Measurements from ENCODE around the gene ANKRD35. TPM values are rescaled to one million over a fixed set of nuclear protein-coding genes. Genes with fewer than 3 reads are reported as not detected.

The ANKRD35 gene
- total RNA-seq, 1 experiment from 2014 or later: not detected

GRCh38 chr1:145892486-145893087, 6.9 kb upstream of the ANKRD35 start (continued):
- TF ChIP-seq ELF1 (IDR thresholded peaks at IDR 0.05; ENCODE audit: borderline replicate concordance, low read depth): no peak

GRCh38 chr1:145891587-145892485, 6.2 kb upstream of the ANKRD35 start:
- POLR2A ChIA-PET: interaction anchor here (0.8 to 2.6 kb wide), 10 partner anchors 16 to 159 kb away, joined by 3 to 21 read pairs (median 6); partner anchors contain the start of genes ANKRD34A, PEX11B, PIAS3 and POLR3GL
- Histone ChIP-seq H3K36me3 (ENCODE audit: control insufficient read depth in 1 of 2, insufficient read depth in 2 of 2, low read length in 2 of 2) (no peaks in the 10 kb centered on the region), H3K27ac (ENCODE audit: low read depth, low read length) (peak overlapping the region; percentile 78), H3K4me3 (replicated peaks in 1 of 2; ENCODE audit: low read depth in 1 of 2, low read length in 2 of 2) (peak overlapping the region in 1 of 2 experiments; percentile 25; a peak in 2 of 4 replicates), H3K9ac (ENCODE audit: low read length) (peak overlapping the region; percentile 54), H2AFZ (ENCODE audit: low read depth, low read length, poor library complexity, severe bottlenecking) (peak overlapping the region; percentile 64), H3K79me2 (ENCODE audit: insufficient read depth, low read length) (no peaks in the 10 kb centered on the region), H3K27me3 (ENCODE audit: insufficient read depth, low read length) (no peaks in the 10 kb centered on the region), H3K4me1 (ENCODE audit: control insufficient read depth in 1 of 2, insufficient read depth in 2 of 2, low read length in 2 of 2) (peaks cover 29 to 37% of the 10 kb centered on the region in 2 experiments), H3K4me2 (ENCODE audit: low read length) (peak overlapping the region; percentile 71), H3K9me3 (ENCODE audit: control insufficient read depth in 1 of 2, insufficient read depth in 1 of 2, low read depth in 1 of 2, low read length in 2 of 2) (no peaks in the 10 kb centered on the region), H3K9me2 (ENCODE audit: insufficient read depth) (no peaks in the 10 kb centered on the region), H4K20me1 (ENCODE audit: insufficient read depth) (no peaks in the 10 kb centered on the region)
- RAD21 ChIA-PET (ENCODE audit: low non-redundant PET in 1 of 2, low total read pairs in 2 of 2, uncharacterized antibody in 2 of 2, unreplicated experiment in 2 of 2): interaction anchor here (0.8 to 1.7 kb wide), 8 partner anchors 28 to 145 kb away, joined by 3 to 5 read pairs (median 4); partner anchors contain the start of genes PIAS3 (in 2 of the 2) and RBM8A (in 2 of the 2)
- peak; percentile 97 for DNase-seq (ENCODE audit: low read depth, low spot score)
- ATAC-seq: peak; percentile 98
- intact Hi-C loops (cut with micrococcal nuclease): loop anchor here (1.0 to 5.0 kb wide), 3 partner anchors 18 to 121 kb away; partner anchors contain the start of gene ITGA10
- CTCF ChIA-PET: interaction anchor here (0.7 to 3.3 kb wide), 24 partner anchors 8 to 145 kb away, joined by 3 to 36 read pairs (median 6); partner anchors contain the start of genes ANKRD34A, ITGA10, LIX1L and NUDT17
- BruUV-seq (replicated peaks): no TSS peak
- TF ChIP-seq EZH2phosphoT487 (IDR thresholded peaks at IDR 0.05; ENCODE audit: borderline replicate concordance) (no peak), POLR2A (IDR thresholded peaks at IDR 0.05; ENCODE audit: borderline replicate concordance, extremely low read depth, insufficient read depth, insufficient read length) (no peak), ELF1 (IDR thresholded peaks at IDR 0.05; ENCODE audit: borderline replicate concordance, low read depth) (no peak; the same call in 1 of the 2 replicates), SP1 (IDR thresholded peaks at IDR 0.05; ENCODE audit: low read depth) (peak; percentile 92), MAX (IDR thresholded peaks at IDR 0.05) (no peak), ZFX (IDR thresholded peaks at IDR 0.05) (no peak), CEBPB (IDR thresholded peaks at IDR 0.05; ENCODE audit: low read depth) (no peak), ZBTB33 (IDR thresholded peaks at IDR 0.05; ENCODE audit: extremely low read depth, insufficient replicate concordance, low read length) (no peak), SIN3A (IDR thresholded peaks at IDR 0.05; ENCODE audit: low read depth) (no peak), CBX3 (IDR thresholded peaks at IDR 0.05; ENCODE audit: low read depth) (peak; percentile 71), REST (IDR thresholded peaks at IDR 0.05; ENCODE audit: low read depth) (no peak), EZH2 (IDR thresholded peaks at IDR 0.05) (no peak), YY1 (IDR thresholded peaks at IDR 0.05; ENCODE audit: extremely low read depth, insufficient replicate concordance, low read depth, low read length) (peak; percentile 65), ZNF274 (IDR thresholded peaks at IDR 0.05; ENCODE audit: low read depth, low read length) (no peak), TCF7L2 (IDR thresholded peaks at IDR 0.05; ENCODE audit: borderline replicate concordance, extremely low read depth, insufficient read depth, insufficient read length) (no peak), RAD21 (IDR thresholded peaks at IDR 0.05; ENCODE audit: low read depth) (peak; percentile 98)

All from HCT116 (cell line).